GM10248 (cell line): Measurements from ENCODE around the gene PRR33.
A peak's percentile ranks its signal among the peaks of the same experiment; 100 is the strongest.

Experiments
- CTCF ChIA-PET: fragments of 300-600 bp; sonication (Branson Sonifier 250); formaldehyde crosslinking; extraction: SDS; loops from one replicate; lab custom pipeline; 2021; ENCODE audit warnings: antibody characterized with exemption; lab: Yijun Ruan, JAX
- POLR2A ChIA-PET: fragments of 350-650 bp; sonication (Branson Sonifier 250); formaldehyde crosslinking; extraction: SDS; loops from one replicate; lab custom pipeline; 2020; ENCODE audit warnings: antibody characterized with exemption; lab: Yijun Ruan, JAX
- DNase-seq: peaks from one replicate; pipeline ENCODE4 v3.0.0; 2012; ENCODE audit errors: extremely low spot score
- CTCF ChIP-seq: IDR thresholded peaks from 2 replicates; pipeline ENCODE4 v1.5.1; 2012; ENCODE audit warnings: mild to moderate bottlenecking, low read depth; ENCODE audit errors: extremely low read depth, missing control alignments, control extremely low read depth

PRR33 gene

DNA sequence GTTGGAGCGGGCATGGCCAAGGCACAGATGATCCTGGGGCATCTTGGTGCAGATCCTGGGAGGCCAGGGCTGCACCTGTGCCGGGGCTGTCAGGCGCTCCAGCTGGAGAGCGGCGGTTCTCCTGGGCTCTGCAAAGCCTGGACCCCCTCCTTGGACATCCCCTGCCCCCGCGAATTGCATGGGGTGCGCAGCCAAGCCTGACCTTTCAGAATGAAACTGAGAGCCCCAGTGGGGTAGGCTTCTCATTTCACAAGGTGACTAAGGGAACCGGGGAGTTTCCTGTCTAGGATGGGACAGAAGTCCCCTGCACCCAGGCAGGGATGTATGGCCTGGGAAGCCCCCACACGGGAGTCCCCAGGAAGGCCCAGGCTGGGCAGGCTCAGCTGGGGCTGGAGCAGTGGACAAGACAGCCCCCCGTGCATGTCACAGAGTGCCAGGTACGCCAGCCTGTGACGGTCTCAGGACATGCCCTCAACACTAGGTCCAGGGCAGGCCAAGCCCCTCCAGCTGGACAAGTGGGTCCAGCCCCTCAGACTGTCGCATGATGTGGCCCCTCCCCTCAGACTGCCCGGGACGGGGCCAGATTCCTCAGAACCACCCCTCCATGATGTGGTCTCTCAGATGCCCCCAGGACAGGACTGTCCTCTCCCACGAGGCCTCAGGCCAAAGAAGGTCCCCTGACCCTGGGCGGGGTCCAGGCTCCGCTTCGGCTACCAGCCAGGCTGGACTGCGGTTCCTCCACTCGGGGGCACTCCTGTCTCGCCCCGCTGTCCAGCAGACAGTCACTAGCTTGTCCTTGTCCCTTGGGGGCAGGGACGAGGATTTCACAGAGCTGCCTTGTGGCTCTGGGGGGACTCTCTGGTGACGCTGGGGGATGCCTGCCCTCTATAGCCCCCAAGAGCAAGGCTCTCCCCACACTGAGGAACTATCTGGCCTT is 36.5 kb downstream of the PRR33 start:
- CTCF ChIA-PET, result interaction anchor here (1.2 to 5.2 kb wide), 10 partner anchors 19 to 296 kb away, joined by 3 to 34 read pairs (median 6); no protein-coding TSS in a partner anchor
- POLR2A ChIA-PET, result interaction anchor here (1.2 kb wide), 1 partner anchor 83 kb away, joined by 3 read pairs; no protein-coding TSS in a partner anchor
- peak; percentile 88 for DNase-seq
- no peak for TF ChIP-seq CTCF

DNA sequence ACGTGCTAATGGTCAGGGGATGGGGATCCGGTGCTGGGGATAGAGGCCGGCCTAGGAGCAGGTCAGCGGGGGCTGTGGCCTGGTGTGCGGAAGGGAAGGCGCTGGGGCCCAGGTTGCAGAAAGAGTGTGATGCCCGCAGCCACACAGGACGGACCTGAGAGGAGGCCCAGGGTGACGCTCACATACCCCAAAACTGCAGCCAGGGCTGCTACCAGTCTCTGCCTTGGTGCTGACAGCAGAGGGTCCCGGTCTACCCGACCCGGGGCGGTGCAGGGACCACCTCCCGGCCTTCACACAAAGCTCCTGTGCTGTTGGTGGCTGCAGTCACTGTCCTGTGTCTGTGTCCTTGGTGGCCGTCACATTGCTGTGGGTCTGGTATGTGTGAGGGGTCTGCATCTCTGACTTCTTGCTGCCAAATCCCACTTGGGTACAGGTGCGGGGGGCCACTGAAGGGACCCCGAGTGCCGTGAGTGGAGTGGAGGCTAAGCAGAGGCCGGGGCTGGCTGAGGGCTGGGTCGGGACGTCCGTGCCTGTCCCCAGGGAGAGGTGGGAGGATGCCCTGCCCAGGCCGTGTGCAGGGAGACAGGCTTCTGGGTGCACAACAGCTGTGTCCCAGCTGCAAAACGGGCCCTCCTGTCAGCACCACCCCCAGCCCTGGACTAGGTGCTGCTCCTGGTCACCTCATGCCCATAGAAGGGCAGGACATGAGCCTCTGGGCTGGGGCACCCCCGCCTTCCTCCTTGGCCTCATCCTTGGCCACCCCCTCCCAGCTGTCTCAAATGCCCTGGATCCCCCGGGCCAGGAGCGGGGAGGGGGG is 37.4 kb downstream of the PRR33 start:
- CTCF ChIA-PET, result interaction anchor here (1.0 to 5.2 kb wide), 9 partner anchors 18 to 297 kb away, joined by 3 to 34 read pairs (median 6); no protein-coding TSS in a partner anchor
- TF ChIP-seq CTCF, result no peak
- POLR2A ChIA-PET, result interaction anchor here (0.7 to 1.2 kb wide), 2 partner anchors 22 to 84 kb away, joined by 3 read pairs; no protein-coding TSS in a partner anchor
- peak; percentile 74 for DNase-seq

GRCh38 chr11:1853376-1854131 is 38.1 kb downstream of the PRR33 start:
- DNase-seq, result no peak
- TF ChIP-seq CTCF, result no peak
- POLR2A ChIA-PET, result no interaction called here
- CTCF ChIA-PET, result interaction anchor here (0.7 to 5.2 kb wide), 11 partner anchors 17 to 297 kb away, joined by 3 to 34 read pairs (median 5); partner anchors contain the start of gene SYT8

DNA sequence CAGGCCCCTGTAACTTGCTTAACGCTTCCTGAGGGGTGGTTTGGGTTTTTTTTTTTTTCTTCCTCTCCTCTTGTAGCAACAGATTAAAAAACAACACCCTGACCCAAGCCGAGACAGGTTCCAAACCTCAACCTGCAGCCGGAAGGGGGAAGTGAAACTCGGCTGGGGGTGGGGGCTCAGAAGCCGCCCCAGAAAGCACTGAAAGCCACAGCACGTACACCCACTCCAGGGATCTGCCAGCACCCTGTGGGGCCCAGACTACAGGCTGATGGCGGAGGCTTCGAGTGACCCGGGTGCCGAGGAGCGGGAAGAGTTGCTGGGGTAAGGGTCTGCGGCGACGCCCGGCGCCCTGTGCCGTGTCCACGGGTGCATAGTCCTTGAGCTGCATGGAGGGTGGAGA is 38.8 kb downstream of the PRR33 start, which contains the start of gene LSP1:
TSS of gene LSP1 (plus strand) at position 208 of the 400 bp plus-strand sequence. CDS start at position 269, 61 bp downstream.
- peak; percentile 93 for DNase-seq
- TF ChIP-seq CTCF, result no peak
- ChIA-PET POLR2A (no interaction called here), CTCF (interaction anchor here (0.8 to 3.5 kb wide), 8 partner anchors 18 to 298 kb away, joined by 3 to 13 read pairs (median 5); partner anchors contain the start of gene SYT8)

- DNase-seq, result no peak
- TF ChIP-seq CTCF, result no peak
- ChIA-PET POLR2A (no interaction called here), CTCF (interaction anchor here (0.8 to 3.5 kb wide), 8 partner anchors 19 to 299 kb away, joined by 3 to 13 read pairs (median 6); no protein-coding TSS in a partner anchor)
These were observed 39.3 kb downstream of the PRR33 start for GRCh38 chr11:1852271-1852876.
